B cell (primary cell): ENCODE measurements around the gene ATPAF1. TPM values are rescaled to one million over a fixed set of nuclear protein-coding genes. Genes with fewer than 3 reads are reported as not detected.

Experiments
- ATAC-seq: fragments of 200-7000 bp; cut with Tn5 transposase; one replicate; pipeline ENCODE4 v1.10.0; 2021; ENCODE audit warnings: low read depth, mild to moderate bottlenecking, moderate number of reproducible peaks, moderate library complexity
- CTCF ChIA-PET: fragments of 350-600 bp; sonication (Branson Sonifier 250); formaldehyde crosslinking; loops from one replicate; lab custom pipeline; 2021; ENCODE audit warnings: antibody characterized with exemption, inconsistent platforms; lab: Charles Lee
- POLR2A ChIA-PET: fragments of 350-600 bp; sonication (Branson Sonifier 250); formaldehyde crosslinking; loops from one replicate; lab custom pipeline; 2021; ENCODE audit warnings: antibody characterized with exemption; lab: Charles Lee
- DNase-seq: peaks from one replicate; pipeline ENCODE4 v3.0.0; 2013
- H2AFZ ChIP-seq: 2 replicates; pipeline ENCODE4 v1.6.1; 2012; ENCODE audit warnings: mild to moderate bottlenecking, low read depth, low read length; ENCODE audit not compliant: insufficient read depth, poor library complexity, severe bottlenecking
- H3K27ac ChIP-seq, 2 donors: 1 replicate in 1 of 2; 2 replicates in 1 of 2; pipeline ENCODE4 v1.5.1; 2012 to 2013; ENCODE audit warnings: low read length in 2 of 2, mild to moderate bottlenecking in 2 of 2, moderate library complexity in 1 of 2
- H3K27me3 ChIP-seq, 4 experiments: fragments of 200-600 bp in 1 of 4; sonication (generic) in 1 of 4; replicated peaks in 1 of 4; 1 replicate in 2 of 4; 2 replicates in 2 of 4; pipeline versions ENCODE4 v1.6.1 to v1.7.0; 2013 to 2016; ENCODE audit warnings: low read length in 3 of 4, mild to moderate bottlenecking in 2 of 4, mixed read lengths in 1 of 4, moderate library complexity in 1 of 4; ENCODE audit not compliant: insufficient read depth in 4 of 4, control insufficient read depth in 3 of 4; ENCODE audit errors: control extremely low read depth in 1 of 4
- H3K36me3 ChIP-seq, 2 experiments: replicated peaks in 1 of 2; 1 replicate in 1 of 2; 2 replicates in 1 of 2; pipeline versions ENCODE4 v1.6.1 to v1.7.1; 2013; ENCODE audit warnings: low read length in 1 of 2; ENCODE audit not compliant: insufficient read depth in 2 of 2, control insufficient read depth in 1 of 2; ENCODE audit errors: control extremely low read depth in 1 of 2, extremely low read depth in 1 of 2
- H3K4me1 ChIP-seq, 2 donors: fragments of 200-600 bp in 1 of 2; sonication (generic) in 1 of 2; 1 replicate in 1 of 2; 2 replicates in 1 of 2; pipeline versions ENCODE4 v1.5.1 to v1.6.1; 2013 to 2017; ENCODE audit warnings: low read length in 2 of 2; ENCODE audit not compliant: control insufficient read depth in 2 of 2, insufficient read depth in 2 of 2
- H3K4me2 ChIP-seq: replicated peaks from 2 replicates; pipeline ENCODE3; 2012; ENCODE audit warnings: mild to moderate bottlenecking, low read depth, low read length; ENCODE audit not compliant: poor library complexity, severe bottlenecking
- H3K4me3 ChIP-seq, 5 experiments: fragments of 200-600 bp in 1 of 5; sonication (generic) in 1 of 5; 1 replicate in 3 of 5; 2 replicates in 2 of 5; pipeline versions ENCODE4 v1.5.1 to v1.7.0; 2011 to 2016; ENCODE audit warnings: low read length in 4 of 5, mild to moderate bottlenecking in 4 of 5, low read depth in 2 of 5, control low read depth in 1 of 5, moderate library complexity in 1 of 5; ENCODE audit not compliant: insufficient read depth in 1 of 5; ENCODE audit errors: control extremely low read depth in 1 of 5, extremely low read depth in 1 of 5
- H3K79me2 ChIP-seq: fragments of 200-600 bp; sonication (generic); one replicate; pipeline ENCODE4 v1.6.0; 2016; ENCODE audit warnings: low read length; ENCODE audit not compliant: control insufficient read depth, insufficient read depth
- H3K9ac ChIP-seq: fragments of 200-600 bp; sonication (generic); 2 replicates; pipeline ENCODE4 v1.6.1; 2017; ENCODE audit warnings: mild to moderate bottlenecking, low read length, moderate library complexity
- H3K9me3 ChIP-seq, 3 donors: one replicate each; pipeline versions ENCODE4 v1.6.1 to v1.7.1; 2013; ENCODE audit warnings: low read length in 2 of 3; ENCODE audit not compliant: control insufficient read depth in 2 of 3, insufficient read depth in 1 of 3; ENCODE audit errors: control extremely low read depth in 1 of 3
- H4K20me1 ChIP-seq: 2 replicates; pipeline ENCODE4 v1.6.0; 2012; ENCODE audit warnings: mild to moderate bottlenecking, low read length; ENCODE audit not compliant: insufficient read depth, control insufficient read depth, poor library complexity, severe bottlenecking
- H3K27ac Mint-ChIP-seq: one replicate; pipeline ENCODE4 v1.8.0; 2021; ENCODE audit warnings: mixed read lengths
- H3K27me3 Mint-ChIP-seq: one replicate; pipeline ENCODE4 v1.8.0; 2021; ENCODE audit warnings: mixed read lengths
- H3K4me1 Mint-ChIP-seq: one replicate; pipeline ENCODE4 v1.8.0; 2021; ENCODE audit warnings: mixed read lengths
- H3K4me3 Mint-ChIP-seq: one replicate; pipeline ENCODE4 v1.8.0; 2021; ENCODE audit warnings: mixed read lengths
- H3K9me3 Mint-ChIP-seq: one replicate; pipeline ENCODE4 v1.8.0; 2022; ENCODE audit warnings: mixed read lengths; ENCODE audit not compliant: insufficient read depth
- EZH2 ChIP-seq: IDR thresholded peaks from 2 replicates; pipeline ENCODE4 v1.6.1; 2012; ENCODE audit warnings: borderline replicate concordance, low read depth, mild to moderate bottlenecking, moderate library complexity, low read length; ENCODE audit not compliant: insufficient read depth, poor library complexity, severe bottlenecking
- WGBS: methylation state at CpG from one replicate; pipeline ENCODE4 v1.1.5; 2013; ENCODE audit warnings: missing lambda C conversion rate; ENCODE audit not compliant: insufficient coverage; 5-methylcytosine and 5-hydroxymethylcytosine counted together
- intact Hi-C: fragments of 100-400 bp; cut with micrococcal nuclease; formaldehyde crosslinking; loops from one replicate; pipeline ENCODE4 v1.10.0; 2022
- polyA plus RNA-seq: library from polyadenylated mRNA; depleted of rRNA; stranded (reverse); fragments of >200 nt; gene quantifications from 2 replicates; pipeline ENCODE4 v1.2.3, GENCODE V29; 2012
- total RNA-seq, 2 donors: library from RNA; stranded (reverse); fragments of 120-200 nt in 1 of 2; gene quantifications; 1 replicate in 1 of 2; 2 replicates in 1 of 2; pipeline versions ENCODE4 v1.2.3 to v1.2.4, GENCODE V29; 2013 to 2022
- TF ChIP-seq, protein P1 (sequence below): fragments of 200-600 bp; IDR thresholded peaks from one replicate; pipeline ENCODE4 v1.8.0; 2022; ENCODE audit warnings: antibody characterized with exemption, mild to moderate bottlenecking

ATPAF1 gene
- total and polyA plus RNA-seq, 2 donors (not counting 1 experiment from before 2014, with no cell fraction given) = 18.3 to 22.0 TPM

DNA sequence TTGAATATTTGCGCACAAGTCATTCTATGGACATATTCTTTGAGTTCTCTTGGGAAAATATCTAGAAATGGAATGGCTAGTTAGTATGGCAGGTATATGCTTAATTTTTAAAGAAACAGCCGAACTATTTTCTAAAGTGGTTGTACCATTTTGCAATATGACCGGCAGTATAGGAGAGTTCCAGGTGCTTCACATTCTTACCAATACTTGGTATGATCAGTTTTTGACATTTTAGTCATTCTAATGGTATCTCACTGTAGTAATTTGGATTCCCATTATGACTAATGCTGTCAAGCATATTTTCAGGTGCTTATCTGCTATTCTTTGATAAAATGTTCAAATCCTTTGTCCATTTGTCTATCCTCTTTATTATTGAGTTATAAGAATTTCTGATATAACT lies 20.6 kb downstream of the ATPAF1 start:
- Histone ChIP-seq H3K9me3 (peaks cover 0 to 4% (median 4%) of the 10 kb centered on the region in 3 donors), H2AFZ (no peak overlapping the region), H3K36me3 (peaks cover 2 to 30% of the 10 kb centered on the region in 2 experiments), H3K4me2 (no peak overlapping the region), H3K4me3 (no peak overlapping the region), H3K27ac (no peak overlapping the region), H3K79me2 (no peaks in the 10 kb centered on the region), H3K9ac (no peak overlapping the region), H3K4me1 (no peaks in the 10 kb centered on the region), H3K27me3 (no peaks in the 10 kb centered on the region), H4K20me1 (no peaks in the 10 kb centered on the region)
- Mint-ChIP-seq H3K27me3 (no peaks in the 10 kb centered on the region), H3K4me3 (no peak overlapping the region), H3K27ac (no peak overlapping the region), H3K9me3 (peaks cover 5% of the 10 kb centered on the region), H3K4me1 (no peaks in the 10 kb centered on the region)
- intact Hi-C loops = no loop called here
- ATAC-seq = no peak
- ChIA-PET CTCF (no interaction called here), POLR2A (no interaction called here)
- no CpG with 5 or more reads among the region's 3 CpGs for WGBS
- TF ChIP-seq, protein P1, sequence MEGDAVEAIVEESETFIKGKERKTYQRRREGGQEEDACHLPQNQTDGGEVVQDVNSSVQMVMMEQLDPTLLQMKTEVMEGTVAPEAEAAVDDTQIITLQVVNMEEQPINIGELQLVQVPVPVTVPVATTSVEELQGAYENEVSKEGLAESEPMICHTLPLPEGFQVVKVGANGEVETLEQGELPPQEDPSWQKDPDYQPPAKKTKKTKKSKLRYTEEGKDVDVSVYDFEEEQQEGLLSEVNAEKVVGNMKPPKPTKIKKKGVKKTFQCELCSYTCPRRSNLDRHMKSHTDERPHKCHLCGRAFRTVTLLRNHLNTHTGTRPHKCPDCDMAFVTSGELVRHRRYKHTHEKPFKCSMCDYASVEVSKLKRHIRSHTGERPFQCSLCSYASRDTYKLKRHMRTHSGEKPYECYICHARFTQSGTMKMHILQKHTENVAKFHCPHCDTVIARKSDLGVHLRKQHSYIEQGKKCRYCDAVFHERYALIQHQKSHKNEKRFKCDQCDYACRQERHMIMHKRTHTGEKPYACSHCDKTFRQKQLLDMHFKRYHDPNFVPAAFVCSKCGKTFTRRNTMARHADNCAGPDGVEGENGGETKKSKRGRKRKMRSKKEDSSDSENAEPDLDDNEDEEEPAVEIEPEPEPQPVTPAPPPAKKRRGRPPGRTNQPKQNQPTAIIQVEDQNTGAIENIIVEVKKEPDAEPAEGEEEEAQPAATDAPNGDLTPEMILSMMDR = no peak
- TF ChIP-seq EZH2 = no peak
- DNase-seq = no peak

DNA sequence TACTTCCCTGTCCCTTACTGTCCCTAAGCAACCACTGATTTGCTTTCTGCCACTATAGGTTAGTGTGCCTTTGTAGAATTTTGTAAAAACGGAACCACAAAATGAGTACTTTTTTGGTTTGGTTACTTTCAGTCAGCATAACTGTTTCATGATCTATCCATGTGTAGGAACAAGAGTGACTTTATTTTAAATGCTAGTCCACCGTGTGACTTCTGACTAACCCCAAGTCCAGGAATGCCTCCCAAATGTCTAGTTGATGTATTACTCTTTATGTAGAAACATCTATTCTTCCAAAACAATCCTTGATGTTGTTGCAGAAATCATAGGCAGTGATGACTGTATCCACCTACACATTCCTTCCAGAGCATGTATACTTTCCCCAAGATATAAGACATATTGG lies 21.3 kb downstream of the ATPAF1 start:
- Histone ChIP-seq H3K27me3 (no peaks in the 10 kb centered on the region), H3K79me2 (no peaks in the 10 kb centered on the region), H3K4me3 (no peak overlapping the region), H2AFZ (no peak overlapping the region), H3K9ac (no peak overlapping the region), H3K4me1 (no peaks in the 10 kb centered on the region), H4K20me1 (no peaks in the 10 kb centered on the region), H3K27ac (no peak overlapping the region), H3K4me2 (no peak overlapping the region), H3K9me3 (peaks cover 0 to 4% (median 4%) of the 10 kb centered on the region in 3 donors), H3K36me3 (peaks cover 0 to 23% of the 10 kb centered on the region in 2 experiments)
- Mint-ChIP-seq H3K4me3 (no peak overlapping the region), H3K4me1 (no peaks in the 10 kb centered on the region), H3K27me3 (no peaks in the 10 kb centered on the region), H3K27ac (no peak overlapping the region), H3K9me3 (peaks cover 5% of the 10 kb centered on the region)
- ChIA-PET POLR2A (no interaction called here), CTCF (interaction anchor here (1.3 kb wide), 1 partner anchor 12 kb away, joined by 3 read pairs; no protein-coding TSS in a partner anchor)
- DNase-seq = no peak
- TF ChIP-seq, protein P1 = no peak
- TF ChIP-seq EZH2 = no peak
- intact Hi-C loops = no loop called here
- WGBS = 100% methylated on average over 1 of the region's 2 CpGs
- ATAC-seq = no peak
